Heart left ventricle (tissue), 13 donors: ENCODE data around the gene WDR48.

ENCODE experiments used
- POLR2A ChIP-seq, 2 donors: fragments of 450-650 bp; IDR thresholded peaks; one replicate each; pipeline ENCODE4 v1.6.1; 2017; ENCODE audit warnings: antibody characterized with exemption in 2 of 2, mild to moderate bottlenecking in 2 of 2, moderate library complexity in 2 of 2
- TF ChIP-seq, protein P1 (sequence below), 12 donors: fragments of 200-600 bp; sonication (generic) in 4 of 12; IDR thresholded peaks; one replicate each; pipeline versions ENCODE4 v1.5.0 to v1.8.0; 2018 to 2022; ENCODE audit warnings: antibody characterized with exemption in 12 of 12, mild to moderate bottlenecking in 5 of 12
- donor health status: ischemic (EF 13 %, LVEDD 7.1; RV severe dilation, severe dysfunction).
- donor health status: DM: no; HTN: yes; CAD: no.
- donor health status: DM: no; HTN: no; CAD: no.
- donor health status: ischemic (EF 25% LVEDD 6.9; RV normal size, moderate dysfunction).
- donor health status: ischemic (EF 25% LVEDD 5.7; RV mildly dilated, moderate dysfunction).
- donor health status: ischemic (EF 35%, LVEDD 5.7; RV mildly dilated, moderate dysfunction).
- donor health status: nonischemic (EF 11% LVEDD 7.7; RV severe dilation, severe dysfunction).
- donor health status: DM: yes; HTN: yes; CAD: no.
- donor health status: PGD.
- donor health status: ischemic (EF 29% LVEDD 5.4; RV normal size, mild dysfunction).
- donor health status: nonischemic (EF 23%, LVEDD 6.1; RV moderate dilation, normal function).

DNA sequence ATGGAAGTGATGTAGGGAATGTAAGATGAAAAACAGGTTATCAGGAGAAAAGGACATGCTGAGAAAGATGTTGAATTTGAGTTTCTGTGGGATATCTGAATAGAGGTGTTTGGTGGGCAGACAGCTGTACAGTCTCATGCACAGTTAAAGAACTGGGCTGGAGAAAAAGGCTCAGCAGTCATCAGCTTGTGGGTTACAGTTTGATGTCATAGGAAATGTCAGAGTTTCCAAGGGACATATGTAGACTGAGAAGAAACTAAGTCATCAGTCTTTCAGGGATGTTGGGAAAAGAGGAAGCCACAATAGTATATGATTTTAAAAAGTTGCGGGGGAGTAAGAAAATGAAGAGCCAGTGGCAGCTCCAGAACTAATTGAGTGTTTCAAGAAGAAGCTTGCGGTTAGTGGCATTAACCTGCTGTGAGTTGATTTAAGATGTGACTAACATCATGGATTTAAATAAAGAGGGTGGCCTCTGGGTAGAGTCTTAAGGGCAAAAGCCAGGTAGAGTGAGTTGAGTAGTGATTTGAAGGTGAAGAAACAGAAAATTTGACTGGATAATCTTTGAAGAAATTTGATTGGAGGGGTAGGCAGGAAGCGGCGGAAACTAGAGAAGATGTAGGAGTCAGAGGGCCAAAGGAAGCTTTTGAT, 31.0 kb downstream of the WDR48 start:
- TF ChIP-seq, protein P1, sequence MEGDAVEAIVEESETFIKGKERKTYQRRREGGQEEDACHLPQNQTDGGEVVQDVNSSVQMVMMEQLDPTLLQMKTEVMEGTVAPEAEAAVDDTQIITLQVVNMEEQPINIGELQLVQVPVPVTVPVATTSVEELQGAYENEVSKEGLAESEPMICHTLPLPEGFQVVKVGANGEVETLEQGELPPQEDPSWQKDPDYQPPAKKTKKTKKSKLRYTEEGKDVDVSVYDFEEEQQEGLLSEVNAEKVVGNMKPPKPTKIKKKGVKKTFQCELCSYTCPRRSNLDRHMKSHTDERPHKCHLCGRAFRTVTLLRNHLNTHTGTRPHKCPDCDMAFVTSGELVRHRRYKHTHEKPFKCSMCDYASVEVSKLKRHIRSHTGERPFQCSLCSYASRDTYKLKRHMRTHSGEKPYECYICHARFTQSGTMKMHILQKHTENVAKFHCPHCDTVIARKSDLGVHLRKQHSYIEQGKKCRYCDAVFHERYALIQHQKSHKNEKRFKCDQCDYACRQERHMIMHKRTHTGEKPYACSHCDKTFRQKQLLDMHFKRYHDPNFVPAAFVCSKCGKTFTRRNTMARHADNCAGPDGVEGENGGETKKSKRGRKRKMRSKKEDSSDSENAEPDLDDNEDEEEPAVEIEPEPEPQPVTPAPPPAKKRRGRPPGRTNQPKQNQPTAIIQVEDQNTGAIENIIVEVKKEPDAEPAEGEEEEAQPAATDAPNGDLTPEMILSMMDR (IDR thresholded peaks at IDR 0.05), result no peak
- TF ChIP-seq POLR2A (IDR thresholded peaks at IDR 0.05), result no peak
